PC-3 (cell line): Measurements from ENCODE around the gene ACY1.

Source experiments
- EZH2 ChIP-seq: fragments of 300-600 bp; sonication (generic); IDR thresholded peaks from one replicate; pipeline ENCODE4 v1.6.1; 2017; ENCODE audit warnings: antibody characterized with exemption, mild to moderate bottlenecking, low read length; ENCODE audit not compliant: unreplicated experiment
- TF ChIP-seq, protein P1 (sequence below): fragments of 300-600 bp; sonication (generic); conservative IDR thresholded peaks from 2 replicates; pipeline ENCODE4 v1.5.1; 2017; ENCODE audit warnings: antibody characterized with exemption, low read depth, mild to moderate bottlenecking, low read length

- TF ChIP-seq, protein P1, sequence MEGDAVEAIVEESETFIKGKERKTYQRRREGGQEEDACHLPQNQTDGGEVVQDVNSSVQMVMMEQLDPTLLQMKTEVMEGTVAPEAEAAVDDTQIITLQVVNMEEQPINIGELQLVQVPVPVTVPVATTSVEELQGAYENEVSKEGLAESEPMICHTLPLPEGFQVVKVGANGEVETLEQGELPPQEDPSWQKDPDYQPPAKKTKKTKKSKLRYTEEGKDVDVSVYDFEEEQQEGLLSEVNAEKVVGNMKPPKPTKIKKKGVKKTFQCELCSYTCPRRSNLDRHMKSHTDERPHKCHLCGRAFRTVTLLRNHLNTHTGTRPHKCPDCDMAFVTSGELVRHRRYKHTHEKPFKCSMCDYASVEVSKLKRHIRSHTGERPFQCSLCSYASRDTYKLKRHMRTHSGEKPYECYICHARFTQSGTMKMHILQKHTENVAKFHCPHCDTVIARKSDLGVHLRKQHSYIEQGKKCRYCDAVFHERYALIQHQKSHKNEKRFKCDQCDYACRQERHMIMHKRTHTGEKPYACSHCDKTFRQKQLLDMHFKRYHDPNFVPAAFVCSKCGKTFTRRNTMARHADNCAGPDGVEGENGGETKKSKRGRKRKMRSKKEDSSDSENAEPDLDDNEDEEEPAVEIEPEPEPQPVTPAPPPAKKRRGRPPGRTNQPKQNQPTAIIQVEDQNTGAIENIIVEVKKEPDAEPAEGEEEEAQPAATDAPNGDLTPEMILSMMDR: peak; percentile 79
- TF ChIP-seq EZH2: no peak
Measured at GRCh38 chr3:51982352-51982837, 940 bp upstream of the ACY1 start.
